Neural progenitor cell (in vitro differentiated cells): Measurements from ENCODE around the gene TMEM130. TPM values are rescaled to one million over a fixed set of nuclear protein-coding genes. Genes with fewer than 3 reads are reported as not detected.

Experiments used
- DNase-seq: peaks from one replicate; pipeline ENCODE4 v3.0.0-alpha.2; 2016; ENCODE audit warnings: low spot score
- H2AFZ ChIP-seq: fragments of 200-600 bp; sonication (generic); replicated peaks from 2 replicates; pipeline ENCODE4 v1.6.1; 2016; ENCODE audit warnings: antibody characterized with exemption
- H3F3A ChIP-seq: fragments of 200-600 bp; sonication (generic); 2 replicates; pipeline ENCODE4 v1.6.1; 2016; ENCODE audit warnings: antibody characterized with exemption, low read depth
- H3K27ac ChIP-seq: fragments of 200-600 bp; sonication (generic); 2 replicates; pipeline ENCODE4 v1.5.1; 2016; ENCODE audit warnings: mild to moderate bottlenecking
- H3K27me3 ChIP-seq: fragments of 200-600 bp; sonication (generic); 2 replicates; pipeline ENCODE4 v1.6.1; 2016; ENCODE audit warnings: mild to moderate bottlenecking, moderate library complexity
- H3K36me3 ChIP-seq: fragments of 200-600 bp; sonication (generic); 2 replicates; pipeline ENCODE4 v1.5.1; 2016
- H3K4me1 ChIP-seq: fragments of 200-600 bp; sonication (generic); 2 replicates; pipeline ENCODE4 v1.6.1; 2016; ENCODE audit warnings: mixed run types
- H3K4me2 ChIP-seq: fragments of 200-600 bp; sonication (generic); 2 replicates; pipeline ENCODE4 v1.6.1; 2016
- H3K4me3 ChIP-seq: fragments of 200-600 bp; sonication (generic); 2 replicates; pipeline ENCODE4 v1.5.1; 2016
- H3K79me2 ChIP-seq: fragments of 200-600 bp; sonication (generic); 2 replicates; pipeline ENCODE4 v1.6.1; 2016; ENCODE audit warnings: low read depth
- H3K9ac ChIP-seq: fragments of 200-600 bp; sonication (generic); 2 replicates; pipeline ENCODE4 v1.6.1; 2016
- H3K9me3 ChIP-seq: fragments of 200-600 bp; sonication (generic); 2 replicates; pipeline ENCODE4 v1.5.1; 2016; ENCODE audit warnings: low read depth
- H4K20me1 ChIP-seq: fragments of 200-600 bp; sonication (generic); 2 replicates; pipeline ENCODE4 v1.6.1; 2016; ENCODE audit warnings: low read depth
- H3K27ac Mint-ChIP-seq: 3 replicates; pipeline ENCODE4 v1.8.0; 2021; ENCODE audit warnings: mixed read lengths
- H3K27me3 Mint-ChIP-seq: 2 replicates; pipeline ENCODE4 v1.8.0; 2022; ENCODE audit warnings: low read depth, mild to moderate bottlenecking, inconsistent platforms, moderate library complexity, mixed read lengths; ENCODE audit not compliant: insufficient read depth
- H3K36me3 Mint-ChIP-seq: 3 replicates; pipeline ENCODE4 v1.8.0; 2021; ENCODE audit warnings: mixed read lengths
- H3K4me1 Mint-ChIP-seq: 3 replicates; pipeline ENCODE4 v1.8.0; 2021; ENCODE audit warnings: mixed read lengths
- H3K4me3 Mint-ChIP-seq: 3 replicates; pipeline ENCODE4 v1.8.0; 2021; ENCODE audit warnings: mild to moderate bottlenecking, moderate library complexity, mixed read lengths
- H3K9me3 Mint-ChIP-seq: 3 replicates; pipeline ENCODE4 v1.8.0; 2020; ENCODE audit warnings: mixed read lengths
- CTCF ChIP-seq: fragments of 200-600 bp; sonication (generic); IDR thresholded peaks from 2 replicates; pipeline ENCODE4 v1.5.1; 2017; ENCODE audit warnings: antibody characterized with exemption, mild to moderate bottlenecking
- EZH2 ChIP-seq: fragments of 200-600 bp; sonication (generic); IDR thresholded peaks from 2 replicates; pipeline ENCODE4 v1.6.1; 2017; ENCODE audit warnings: antibody characterized with exemption, mild to moderate bottlenecking, moderate library complexity
- EZH2phosphoT487 ChIP-seq: fragments of 200-600 bp; sonication (generic); IDR thresholded peaks from 2 replicates; pipeline ENCODE4 v1.6.1; 2017; ENCODE audit warnings: antibody characterized with exemption
- total RNA-seq: library from RNA; depleted of rRNA; stranded (reverse); fragments of >200 nt; gene quantifications from 2 replicates; pipeline ENCODE4 v1.2.3, GENCODE V29; 2015; ENCODE audit warnings: low replicate concordance

Gene TMEM130
- total RNA-seq, 1 donor from 2014 or later = 1.0 TPM

DNA sequence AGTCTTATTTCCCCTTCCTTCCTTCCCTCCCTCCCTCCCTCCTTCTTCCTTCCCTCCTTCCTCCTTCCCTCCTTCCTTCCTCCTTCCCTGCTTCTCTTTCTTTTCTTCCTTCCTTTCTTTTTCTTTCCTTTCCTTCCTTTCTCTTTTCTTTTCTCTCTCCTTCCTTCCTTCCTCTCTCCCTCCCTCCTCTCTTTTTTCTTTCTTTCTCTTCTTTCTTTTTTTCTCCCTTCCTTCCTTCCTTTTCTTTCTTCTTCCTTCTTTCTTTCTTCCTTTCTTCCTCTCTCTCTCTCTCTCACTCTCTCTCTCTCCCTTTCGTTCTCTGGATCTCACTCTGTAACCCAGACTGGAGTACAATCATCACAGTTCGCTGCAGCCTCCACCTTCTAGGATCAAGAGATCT, 6.2 kb downstream of the TMEM130 start:
- Mint-ChIP-seq H3K9me3 (no peaks in the 10 kb centered on the region), H3K4me1 (peaks cover 12% of the 10 kb centered on the region), H3K36me3 (no peaks in the 10 kb centered on the region), H3K27me3 (peaks cover 14% of the 10 kb centered on the region), H3K27ac (no peak overlapping the region), H3K4me3 (no peak overlapping the region)
- Histone ChIP-seq H3K4me3 (no peak overlapping the region), H3K27me3 (peaks cover 12% of the 10 kb centered on the region), H3K79me2 (no peaks in the 10 kb centered on the region), H3K36me3 (no peaks in the 10 kb centered on the region), H4K20me1 (no peaks in the 10 kb centered on the region), H2AFZ (no peak overlapping the region), H3K9ac (no peak overlapping the region), H3F3A (peaks cover 9% of the 10 kb centered on the region), H3K27ac (no peak overlapping the region), H3K4me1 (peaks cover 6% of the 10 kb centered on the region), H3K4me2 (no peak overlapping the region), H3K9me3 (no peaks in the 10 kb centered on the region)
- TF ChIP-seq CTCF = no peak
- no peak for TF ChIP-seq EZH2phosphoT487
- TF ChIP-seq EZH2 = no peak
- DNase-seq = no peak

- Mint-ChIP-seq H3K36me3 (no peaks in the 10 kb centered on the region), H3K4me1 (peaks cover 11% of the 10 kb centered on the region), H3K27me3 (peaks cover 15% of the 10 kb centered on the region), H3K4me3 (no peak overlapping the region), H3K9me3 (no peaks in the 10 kb centered on the region), H3K27ac (no peak overlapping the region)
- DNase-seq = no peak
- Histone ChIP-seq H3F3A (peaks cover 9% of the 10 kb centered on the region), H3K4me1 (peaks cover 6% of the 10 kb centered on the region), H3K79me2 (no peaks in the 10 kb centered on the region), H2AFZ (no peak overlapping the region), H3K36me3 (no peaks in the 10 kb centered on the region), H3K9ac (no peak overlapping the region), H3K9me3 (no peaks in the 10 kb centered on the region), H3K4me3 (no peak overlapping the region), H3K4me2 (no peak overlapping the region), H4K20me1 (no peaks in the 10 kb centered on the region), H3K27me3 (peaks cover 4% of the 10 kb centered on the region), H3K27ac (no peak overlapping the region)
- TF ChIP-seq CTCF = no peak
- no peak for TF ChIP-seq EZH2phosphoT487
- TF ChIP-seq EZH2 = no peak
Measured at GRCh38 chr7:98862716-98863420, 6.9 kb downstream of the TMEM130 start.

- Histone ChIP-seq H3K36me3 (no peaks in the 10 kb centered on the region), H3K27ac (no peak overlapping the region), H4K20me1 (no peaks in the 10 kb centered on the region), H3K9me3 (no peaks in the 10 kb centered on the region), H3K4me3 (no peak overlapping the region), H3K79me2 (no peaks in the 10 kb centered on the region), H2AFZ (no peak overlapping the region), H3K4me1 (peaks cover under 1% of the 10 kb centered on the region), H3K9ac (no peak overlapping the region), H3K27me3 (no peaks in the 10 kb centered on the region), H3F3A (peaks cover 7% of the 10 kb centered on the region), H3K4me2 (no peak overlapping the region)
- Mint-ChIP-seq H3K4me1 (peaks cover 7% of the 10 kb centered on the region), H3K27me3 (peaks cover 15% of the 10 kb centered on the region), H3K4me3 (no peak overlapping the region), H3K27ac (no peak overlapping the region), H3K9me3 (no peaks in the 10 kb centered on the region), H3K36me3 (no peaks in the 10 kb centered on the region)
- DNase-seq = no peak
- TF ChIP-seq EZH2phosphoT487 (no peak), CTCF (no peak), EZH2 (no peak)
Measured at GRCh38 chr7:98862203-98862602, 7.6 kb downstream of the TMEM130 start.
